OCI-LY3 (cell line): ENCODE measurements around the gene SLC6A20.

Experiments used
- EZH2phosphoT487 ChIP-seq: fragments of 200-600 bp; shearing (Covaris generic); IDR thresholded peaks from 2 replicates; pipeline ENCODE4 v1.6.1; 2018; ENCODE audit warnings: antibody characterized with exemption, mixed run types, low read depth
- TF ChIP-seq, protein P1 (sequence below): fragments of 200-600, 300-600 bp; sonication (generic); IDR thresholded peaks from 2 replicates; pipeline ENCODE4 v1.5.1; 2014; ENCODE audit warnings: antibody characterized with exemption, low read length, low read depth

DNA sequence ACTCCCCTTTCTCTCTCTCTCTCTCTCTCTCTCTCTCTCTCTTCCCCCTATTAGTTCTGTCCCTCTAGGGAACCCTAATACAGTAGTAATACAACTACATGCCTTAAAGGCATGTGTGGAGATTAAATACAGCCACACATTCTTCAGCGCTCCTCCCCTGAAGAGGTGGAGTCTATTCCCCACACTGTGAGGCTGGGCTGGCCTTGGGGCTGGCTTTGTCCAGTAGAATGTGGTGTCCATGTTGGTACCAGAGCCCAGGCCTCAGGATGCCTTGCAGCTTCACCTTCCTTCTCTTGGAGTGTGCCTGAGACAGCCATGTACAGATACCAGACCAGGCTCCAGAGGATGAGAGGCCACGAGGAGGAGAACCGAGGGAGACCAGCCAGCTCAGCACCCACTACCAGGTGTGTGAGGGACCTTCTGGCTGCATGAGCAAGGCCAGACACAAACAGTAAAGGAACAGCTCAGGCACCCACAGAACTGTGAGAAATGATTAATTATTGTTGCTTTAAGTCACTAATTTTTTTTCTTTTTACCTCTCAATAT is 10.7 kb downstream of the SLC6A20 start:
- no peak for TF ChIP-seq EZH2phosphoT487
- TF ChIP-seq, protein P1, sequence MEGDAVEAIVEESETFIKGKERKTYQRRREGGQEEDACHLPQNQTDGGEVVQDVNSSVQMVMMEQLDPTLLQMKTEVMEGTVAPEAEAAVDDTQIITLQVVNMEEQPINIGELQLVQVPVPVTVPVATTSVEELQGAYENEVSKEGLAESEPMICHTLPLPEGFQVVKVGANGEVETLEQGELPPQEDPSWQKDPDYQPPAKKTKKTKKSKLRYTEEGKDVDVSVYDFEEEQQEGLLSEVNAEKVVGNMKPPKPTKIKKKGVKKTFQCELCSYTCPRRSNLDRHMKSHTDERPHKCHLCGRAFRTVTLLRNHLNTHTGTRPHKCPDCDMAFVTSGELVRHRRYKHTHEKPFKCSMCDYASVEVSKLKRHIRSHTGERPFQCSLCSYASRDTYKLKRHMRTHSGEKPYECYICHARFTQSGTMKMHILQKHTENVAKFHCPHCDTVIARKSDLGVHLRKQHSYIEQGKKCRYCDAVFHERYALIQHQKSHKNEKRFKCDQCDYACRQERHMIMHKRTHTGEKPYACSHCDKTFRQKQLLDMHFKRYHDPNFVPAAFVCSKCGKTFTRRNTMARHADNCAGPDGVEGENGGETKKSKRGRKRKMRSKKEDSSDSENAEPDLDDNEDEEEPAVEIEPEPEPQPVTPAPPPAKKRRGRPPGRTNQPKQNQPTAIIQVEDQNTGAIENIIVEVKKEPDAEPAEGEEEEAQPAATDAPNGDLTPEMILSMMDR = no peak
